ENCODE measurements around the gene PALS1. TPM values are rescaled to one million over a fixed set of nuclear protein-coding genes. Genes with fewer than 3 reads are reported as not detected.

Gene PALS1
- total and polyA plus RNA-seq, 4 donors, result 5.5 to 17.6 (median 10.1) TPM

DNA sequence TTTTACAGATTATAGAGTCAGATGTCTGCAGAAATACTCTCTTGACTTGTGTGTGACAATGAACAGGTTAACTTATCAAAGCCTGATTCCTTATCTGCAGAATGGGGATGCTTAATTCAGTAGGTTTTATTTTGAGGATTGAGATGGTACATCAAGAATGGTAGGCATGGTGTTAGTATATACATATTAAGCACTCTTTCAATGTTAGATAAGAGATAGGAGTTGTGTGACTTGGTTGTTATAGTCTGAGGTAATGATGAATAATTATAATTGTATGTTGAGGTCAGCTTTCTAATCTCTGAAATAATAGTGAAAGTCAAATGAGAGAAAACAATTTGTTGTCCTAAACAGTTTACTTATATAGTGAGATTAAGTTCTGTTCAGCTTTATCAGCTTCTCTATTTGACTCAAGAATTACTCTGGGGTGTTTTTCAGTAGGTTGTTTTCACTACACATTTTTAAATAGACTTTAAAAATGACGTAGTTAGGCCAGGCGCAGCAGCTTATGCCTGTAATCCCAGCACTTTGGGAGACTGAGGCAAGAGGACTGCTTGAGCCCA lies 11.9 kb downstream of the PALS1 start:
- Histone ChIP-seq H3K27me3 (ENCODE audit: control insufficient read depth in 4 of 4, insufficient read depth in 4 of 4, low read length in 3 of 4) (no peaks in the 10 kb centered on the region), H3K27ac (ENCODE audit: low read depth in 1 of 2, low read length in 2 of 2) (no peak overlapping the region), H3K9ac (ENCODE audit: low read depth in 1 of 2, low read length in 2 of 2) (no peak overlapping the region), H3K36me3 (ENCODE audit: control insufficient read depth in 4 of 4, insufficient read depth in 3 of 4, low read depth in 1 of 4, low read length in 3 of 4) (no peaks in the 10 kb centered on the region), H3K9me3 (ENCODE audit: control insufficient read depth in 4 of 4, low read length in 3 of 4) (no peaks in the 10 kb centered on the region), H3K4me1 (ENCODE audit: control insufficient read depth in 4 of 4, insufficient read depth in 4 of 4, low read length in 3 of 4) (peaks cover 0 to 9% (median 2%) of the 10 kb centered on the region in 4 donors), H3K4me3 (ENCODE audit: low read depth in 1 of 3, low read length in 3 of 3) (no peak overlapping the region)
- TF ChIP-seq YY1 (IDR thresholded peaks at IDR 0.05) (no peak), EGR1 (IDR thresholded peaks at IDR 0.05; ENCODE audit: low read depth in 2 of 2) (no peak), RAD21 (IDR thresholded peaks at IDR 0.05) (no peak)
- whole genome bisulfite sequencing, result 84% methylated on average over 2 of the region's 2 CpGs
- no peak for DNase-seq (ENCODE audit: low spot score)

- Histone ChIP-seq H3K36me3 (ENCODE audit: control insufficient read depth in 4 of 4, insufficient read depth in 3 of 4, low read depth in 1 of 4, low read length in 3 of 4) (no peaks in the 10 kb centered on the region), H3K27me3 (ENCODE audit: control insufficient read depth in 4 of 4, insufficient read depth in 4 of 4, low read length in 3 of 4) (no peaks in the 10 kb centered on the region), H3K27ac (ENCODE audit: low read depth in 1 of 2, low read length in 2 of 2) (no peak overlapping the region), H3K9me3 (ENCODE audit: control insufficient read depth in 4 of 4, low read length in 3 of 4) (no peaks in the 10 kb centered on the region), H3K4me1 (ENCODE audit: control insufficient read depth in 4 of 4, insufficient read depth in 4 of 4, low read length in 3 of 4) (peaks cover 0 to 3% (median 1%) of the 10 kb centered on the region in 4 donors), H3K4me3 (ENCODE audit: low read depth in 1 of 3, low read length in 3 of 3) (no peak overlapping the region), H3K9ac (ENCODE audit: low read depth in 1 of 2, low read length in 2 of 2) (no peak overlapping the region)
- 95% methylated on average over 3 of the region's 3 CpGs for WGBS
- TF ChIP-seq TAF1 (conservative IDR thresholded peaks at IDR 0.05) (no peak), SP1 (IDR thresholded peaks at IDR 0.05) (no peak), RAD21 (IDR thresholded peaks at IDR 0.05) (no peak), GABPA (IDR thresholded peaks at IDR 0.05 in 1 of 2, conservative IDR thresholded peaks at IDR 0.05 in 1 of 2) (no peak), JUND (IDR thresholded peaks at IDR 0.05) (no peak), FOXA2 (IDR thresholded peaks at IDR 0.05) (no peak), FOXA1 (IDR thresholded peaks at IDR 0.05) (no peak), NR2F2 (IDR thresholded peaks at IDR 0.05) (no peak), EGR1 (IDR thresholded peaks at IDR 0.05; ENCODE audit: low read depth in 2 of 2) (no peak), HNF4G (IDR thresholded peaks at IDR 0.05) (no peak), RXRA (IDR thresholded peaks at IDR 0.05) (no peak)
- TF ChIP-seq, protein P1, sequence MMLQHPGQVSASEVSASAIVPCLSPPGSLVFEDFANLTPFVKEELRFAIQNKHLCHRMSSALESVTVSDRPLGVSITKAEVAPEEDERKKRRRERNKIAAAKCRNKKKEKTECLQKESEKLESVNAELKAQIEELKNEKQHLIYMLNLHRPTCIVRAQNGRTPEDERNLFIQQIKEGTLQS (IDR thresholded peaks at IDR 0.05), result no peak
- TF ChIP-seq, protein P2, sequence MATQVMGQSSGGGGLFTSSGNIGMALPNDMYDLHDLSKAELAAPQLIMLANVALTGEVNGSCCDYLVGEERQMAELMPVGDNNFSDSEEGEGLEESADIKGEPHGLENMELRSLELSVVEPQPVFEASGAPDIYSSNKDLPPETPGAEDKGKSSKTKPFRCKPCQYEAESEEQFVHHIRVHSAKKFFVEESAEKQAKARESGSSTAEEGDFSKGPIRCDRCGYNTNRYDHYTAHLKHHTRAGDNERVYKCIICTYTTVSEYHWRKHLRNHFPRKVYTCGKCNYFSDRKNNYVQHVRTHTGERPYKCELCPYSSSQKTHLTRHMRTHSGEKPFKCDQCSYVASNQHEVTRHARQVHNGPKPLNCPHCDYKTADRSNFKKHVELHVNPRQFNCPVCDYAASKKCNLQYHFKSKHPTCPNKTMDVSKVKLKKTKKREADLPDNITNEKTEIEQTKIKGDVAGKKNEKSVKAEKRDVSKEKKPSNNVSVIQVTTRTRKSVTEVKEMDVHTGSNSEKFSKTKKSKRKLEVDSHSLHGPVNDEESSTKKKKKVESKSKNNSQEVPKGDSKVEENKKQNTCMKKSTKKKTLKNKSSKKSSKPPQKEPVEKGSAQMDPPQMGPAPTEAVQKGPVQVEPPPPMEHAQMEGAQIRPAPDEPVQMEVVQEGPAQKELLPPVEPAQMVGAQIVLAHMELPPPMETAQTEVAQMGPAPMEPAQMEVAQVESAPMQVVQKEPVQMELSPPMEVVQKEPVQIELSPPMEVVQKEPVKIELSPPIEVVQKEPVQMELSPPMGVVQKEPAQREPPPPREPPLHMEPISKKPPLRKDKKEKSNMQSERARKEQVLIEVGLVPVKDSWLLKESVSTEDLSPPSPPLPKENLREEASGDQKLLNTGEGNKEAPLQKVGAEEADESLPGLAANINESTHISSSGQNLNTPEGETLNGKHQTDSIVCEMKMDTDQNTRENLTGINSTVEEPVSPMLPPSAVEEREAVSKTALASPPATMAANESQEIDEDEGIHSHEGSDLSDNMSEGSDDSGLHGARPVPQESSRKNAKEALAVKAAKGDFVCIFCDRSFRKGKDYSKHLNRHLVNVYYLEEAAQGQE (IDR thresholded peaks at IDR 0.05), result no peak
- TF ChIP-seq, protein P3, sequence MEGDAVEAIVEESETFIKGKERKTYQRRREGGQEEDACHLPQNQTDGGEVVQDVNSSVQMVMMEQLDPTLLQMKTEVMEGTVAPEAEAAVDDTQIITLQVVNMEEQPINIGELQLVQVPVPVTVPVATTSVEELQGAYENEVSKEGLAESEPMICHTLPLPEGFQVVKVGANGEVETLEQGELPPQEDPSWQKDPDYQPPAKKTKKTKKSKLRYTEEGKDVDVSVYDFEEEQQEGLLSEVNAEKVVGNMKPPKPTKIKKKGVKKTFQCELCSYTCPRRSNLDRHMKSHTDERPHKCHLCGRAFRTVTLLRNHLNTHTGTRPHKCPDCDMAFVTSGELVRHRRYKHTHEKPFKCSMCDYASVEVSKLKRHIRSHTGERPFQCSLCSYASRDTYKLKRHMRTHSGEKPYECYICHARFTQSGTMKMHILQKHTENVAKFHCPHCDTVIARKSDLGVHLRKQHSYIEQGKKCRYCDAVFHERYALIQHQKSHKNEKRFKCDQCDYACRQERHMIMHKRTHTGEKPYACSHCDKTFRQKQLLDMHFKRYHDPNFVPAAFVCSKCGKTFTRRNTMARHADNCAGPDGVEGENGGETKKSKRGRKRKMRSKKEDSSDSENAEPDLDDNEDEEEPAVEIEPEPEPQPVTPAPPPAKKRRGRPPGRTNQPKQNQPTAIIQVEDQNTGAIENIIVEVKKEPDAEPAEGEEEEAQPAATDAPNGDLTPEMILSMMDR (IDR thresholded peaks at IDR 0.05; ENCODE audit: low read depth, low read length, missing input control), result no peak
- TF ChIP-seq, protein P4, sequence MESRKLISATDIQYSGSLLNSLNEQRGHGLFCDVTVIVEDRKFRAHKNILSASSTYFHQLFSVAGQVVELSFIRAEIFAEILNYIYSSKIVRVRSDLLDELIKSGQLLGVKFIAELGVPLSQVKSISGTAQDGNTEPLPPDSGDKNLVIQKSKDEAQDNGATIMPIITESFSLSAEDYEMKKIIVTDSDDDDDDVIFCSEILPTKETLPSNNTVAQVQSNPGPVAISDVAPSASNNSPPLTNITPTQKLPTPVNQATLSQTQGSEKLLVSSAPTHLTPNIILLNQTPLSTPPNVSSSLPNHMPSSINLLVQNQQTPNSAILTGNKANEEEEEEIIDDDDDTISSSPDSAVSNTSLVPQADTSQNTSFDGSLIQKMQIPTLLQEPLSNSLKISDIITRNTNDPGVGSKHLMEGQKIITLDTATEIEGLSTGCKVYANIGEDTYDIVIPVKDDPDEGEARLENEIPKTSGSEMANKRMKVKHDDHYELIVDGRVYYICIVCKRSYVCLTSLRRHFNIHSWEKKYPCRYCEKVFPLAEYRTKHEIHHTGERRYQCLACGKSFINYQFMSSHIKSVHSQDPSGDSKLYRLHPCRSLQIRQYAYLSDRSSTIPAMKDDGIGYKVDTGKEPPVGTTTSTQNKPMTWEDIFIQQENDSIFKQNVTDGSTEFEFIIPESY (IDR thresholded peaks at IDR 0.05), result no peak
- no peak for DNase-seq (ENCODE audit: low spot score)
These were observed 16.7 kb downstream of the PALS1 start for GRCh38 chr14:67257906-67258305.

Measured in liver (tissue), 9 donors.